Hematopoietic multipotent progenitor cell treated with erythropoietin and hydrocortisone succinate and interleukin-3 and kit ligand, for 4 days (in vitro differentiated cells): ENCODE measurements around the gene TRPV3.
"Not testable (repeated sequence)": the region's sequence is repeated elsewhere in the genome, so short reads cannot be mapped to it uniquely, and the experiment has no call there.

Experiments
- DNase-seq: peaks from one replicate; pipeline ENCODE4 v3.0.0-alpha.2; 2015

The TRPV3 gene

GRCh38 chr17:3557768-3558583 is at the start of gene TRPV3:
Gene TRPV3 (minus strand): TSS chr17:3557812. CDS start chr17:3554850, 2,962 bp downstream.
- DNase-seq = peak; percentile 17

GRCh38 chr17:3603870-3604259 is 46.3 kb upstream of the TRPV3 start:
- DNase-seq = no peak

GRCh38 chr17:3603119-3603869 is 45.7 kb upstream of the TRPV3 start:
- no peak for DNase-seq

GRCh38 chr17:3602499-3602898 is 44.9 kb upstream of the TRPV3 start:
- peak; percentile 81 for DNase-seq

- DNase-seq = no peak
Observed at GRCh38 chr17:3600529-3601205, 43.1 kb upstream of the TRPV3 start.

GRCh38 chr17:3598078-3598477 is 40.5 kb upstream of the TRPV3 start:
- no peak for DNase-seq

GRCh38 chr17:3596804-3597464 is 39.3 kb upstream of the TRPV3 start:
- DNase-seq = no peak

GRCh38 chr17:3594976-3595375 is 37.4 kb upstream of the TRPV3 start:
- DNase-seq = no peak

- no peak for DNase-seq
Observed at GRCh38 chr17:3594051-3594800, 36.6 kb upstream of the TRPV3 start.

- no peak for DNase-seq
Observed at GRCh38 chr17:3593384-3593783, 35.8 kb upstream of the TRPV3 start.

GRCh38 chr17:3592216-3592860 is 34.7 kb upstream of the TRPV3 start:
- no peak for DNase-seq

- DNase-seq = no peak
Observed at GRCh38 chr17:3590768-3591167, 33.2 kb upstream of the TRPV3 start.

GRCh38 chr17:3590231-3590630 is 32.6 kb upstream of the TRPV3 start:
- DNase-seq = no peak

GRCh38 chr17:3589784-3590183 is 32.2 kb upstream of the TRPV3 start:
- no peak for DNase-seq

GRCh38 chr17:3585826-3586225 is 28.2 kb upstream of the TRPV3 start:
- DNase-seq = no peak

GRCh38 chr17:3583456-3583855 is 25.8 kb upstream of the TRPV3 start:
- no peak for DNase-seq

GRCh38 chr17:3582915-3583314 is 25.3 kb upstream of the TRPV3 start:
- no peak for DNase-seq

- not testable (repeated sequence) for DNase-seq
Observed at GRCh38 chr17:3578667-3579066, 21.1 kb upstream of the TRPV3 start.

GRCh38 chr17:3576970-3577369 is 19.4 kb upstream of the TRPV3 start:
- no peak for DNase-seq

GRCh38 chr17:3575511-3575910 is 17.9 kb upstream of the TRPV3 start:
- DNase-seq = peak; percentile 18

- no peak for DNase-seq
Observed at GRCh38 chr17:3574231-3574630, 16.6 kb upstream of the TRPV3 start.
